H9 (cell line): ENCODE measurements around the gene PEX1. TPM values are rescaled to one million over a fixed set of nuclear protein-coding genes. Genes with fewer than 3 reads are reported as not detected.

Source experiments
- DNase-seq: peaks from one replicate; pipeline ENCODE4 v3.0.0-alpha.2; 2017
- H2AFZ ChIP-seq: one replicate; pipeline ENCODE4 v1.6.1; 2013; ENCODE audit warnings: mild to moderate bottlenecking, low read length, control low read depth, moderate library complexity
- H2AK5ac ChIP-seq: 2 replicates; pipeline ENCODE4 v1.6.1; 2013; ENCODE audit warnings: low read length, control low read depth, mixed read lengths; ENCODE audit not compliant: insufficient read length
- H2BK120ac ChIP-seq: one replicate; pipeline ENCODE4 v1.6.1; 2013; ENCODE audit warnings: low read depth, mild to moderate bottlenecking, low read length, control low read depth, inconsistent platforms; ENCODE audit not compliant: poor library complexity, severe bottlenecking
- H2BK12ac ChIP-seq: 2 replicates; pipeline ENCODE4 v1.6.1; 2013; ENCODE audit warnings: low read length, control low read depth, mixed read lengths, low read depth; ENCODE audit not compliant: insufficient read length
- H2BK15ac ChIP-seq: 2 replicates; pipeline ENCODE4 v1.6.1; 2013; ENCODE audit warnings: low read depth, low read length, control low read depth
- H2BK20ac ChIP-seq: one replicate; pipeline ENCODE4 v1.6.1; 2013; ENCODE audit warnings: low read depth, mild to moderate bottlenecking, low read length, control low read depth, inconsistent platforms; ENCODE audit not compliant: poor library complexity, severe bottlenecking
- H2BK5ac ChIP-seq: 2 replicates; pipeline ENCODE4 v1.6.1; 2013; ENCODE audit warnings: low read length, control low read depth, mixed read lengths; ENCODE audit not compliant: insufficient read length
- H3K14ac ChIP-seq: 2 replicates; pipeline ENCODE4 v1.6.1; 2013; ENCODE audit warnings: low read length, control low read depth; ENCODE audit not compliant: insufficient read depth
- H3K18ac ChIP-seq: 2 replicates; pipeline ENCODE4 v1.6.1; 2013; ENCODE audit warnings: low read depth, mild to moderate bottlenecking, mixed read lengths, low read length, control low read depth; ENCODE audit not compliant: insufficient read length
- H3K23ac ChIP-seq: 2 replicates; pipeline ENCODE4 v1.6.1; 2013; ENCODE audit warnings: low read length, control low read depth, mixed read lengths, low read depth; ENCODE audit not compliant: insufficient read length
- H3K23me2 ChIP-seq: 2 replicates; pipeline ENCODE4 v1.6.1; 2013; ENCODE audit warnings: low read depth, mild to moderate bottlenecking, mixed read lengths, low read length, control low read depth; ENCODE audit not compliant: insufficient read length, poor library complexity, severe bottlenecking
- H3K27ac ChIP-seq: 2 replicates; pipeline ENCODE4 v1.5.1; 2013; ENCODE audit warnings: low read length, control low read depth, mixed read lengths, low read depth; ENCODE audit not compliant: insufficient read length
- H3K27me3 ChIP-seq: 2 replicates; pipeline ENCODE4 v1.6.1; 2013; ENCODE audit warnings: low read length, control low read depth, inconsistent platforms; ENCODE audit not compliant: insufficient read depth
- H3K4ac ChIP-seq: 2 replicates; pipeline ENCODE4 v1.6.1; 2013; ENCODE audit warnings: low read depth, mild to moderate bottlenecking, control low read depth, inconsistent platforms, low read length, moderate library complexity
- H3K4me1 ChIP-seq: 2 replicates; pipeline ENCODE4 v1.6.1; 2013; ENCODE audit warnings: low read length, control low read depth, inconsistent platforms; ENCODE audit not compliant: insufficient read depth
- H3K4me2 ChIP-seq: 2 replicates; pipeline ENCODE4 v1.6.1; 2013; ENCODE audit warnings: low read length, control low read depth, mixed read lengths; ENCODE audit not compliant: insufficient read length, insufficient read depth
- H3K56ac ChIP-seq: 2 replicates; pipeline ENCODE4 v1.6.1; 2013; ENCODE audit warnings: low read depth, mild to moderate bottlenecking, mixed read lengths, low read length, control low read depth; ENCODE audit not compliant: insufficient read length
- H3K79me1 ChIP-seq: 2 replicates; pipeline ENCODE4 v1.6.1; 2013; ENCODE audit warnings: low read depth, mild to moderate bottlenecking, moderate library complexity, low read length, control low read depth, inconsistent platforms; ENCODE audit not compliant: insufficient read depth, poor library complexity, severe bottlenecking
- H3K79me2 ChIP-seq: 2 replicates; pipeline ENCODE4 v1.6.1; 2013; ENCODE audit warnings: low read length, control low read depth, inconsistent platforms; ENCODE audit not compliant: insufficient read depth
- H3K9ac ChIP-seq: 2 replicates; pipeline ENCODE4 v1.6.1; 2013; ENCODE audit warnings: low read length, control low read depth, mixed read lengths; ENCODE audit not compliant: insufficient read length; ENCODE audit errors: extremely low read depth
- H3K9me3 ChIP-seq: one replicate; pipeline ENCODE4 v1.6.1; 2013; ENCODE audit warnings: low read depth, low read length, inconsistent platforms; ENCODE audit not compliant: control insufficient read depth
- H3T11ph ChIP-seq: one replicate; pipeline ENCODE4 v1.6.1; 2013; ENCODE audit warnings: mild to moderate bottlenecking, low read length, control low read depth, inconsistent platforms
- H4K20me1 ChIP-seq: one replicate; pipeline ENCODE4 v1.6.1; 2013; ENCODE audit not compliant: control insufficient read depth, insufficient read length, insufficient read depth
- H4K5ac ChIP-seq: 2 replicates; pipeline ENCODE4 v1.6.1; 2013; ENCODE audit warnings: low read depth, mild to moderate bottlenecking, mixed read lengths, low read length, control low read depth; ENCODE audit not compliant: insufficient read length
- H4K8ac ChIP-seq: replicated peaks from 2 replicates; pipeline ENCODE4 v1.6.1; 2013; ENCODE audit warnings: low read length, control low read depth, mixed read lengths, low read depth; ENCODE audit not compliant: insufficient read length
- H4K91ac ChIP-seq: 2 replicates; pipeline ENCODE4 v1.6.1; 2013; ENCODE audit warnings: low read depth, mild to moderate bottlenecking, moderate library complexity, mixed read lengths, low read length, control low read depth; ENCODE audit not compliant: insufficient read length
- H3K27ac Mint-ChIP-seq, 3 experiments: 2 replicates in 2 of 3; 3 replicates in 1 of 3; pipeline ENCODE4 v1.8.0; 2020 to 2021; ENCODE audit warnings: mixed read lengths in 3 of 3, mild to moderate bottlenecking in 1 of 3, moderate library complexity in 1 of 3
- H3K27me3 Mint-ChIP-seq: 2 replicates; pipeline ENCODE4 v1.8.0; 2021; ENCODE audit warnings: low read depth, mild to moderate bottlenecking, moderate library complexity, mixed read lengths
- H3K36me3 Mint-ChIP-seq, 3 experiments: 2 replicates in 2 of 3; 3 replicates in 1 of 3; pipeline ENCODE4 v1.8.0; 2020 to 2021; ENCODE audit warnings: low read depth in 3 of 3, mixed read lengths in 3 of 3; ENCODE audit not compliant: insufficient read depth in 1 of 3
- H3K4me1 Mint-ChIP-seq, 2 experiments: 2 replicates each; pipeline ENCODE4 v1.8.0; 2020; ENCODE audit warnings: mixed read lengths in 2 of 2
- H3K4me3 Mint-ChIP-seq, 2 experiments: 2 replicates in 1 of 2; 3 replicates in 1 of 2; pipeline ENCODE4 v1.8.0; 2020 to 2021; ENCODE audit warnings: mild to moderate bottlenecking in 2 of 2, mixed read lengths in 2 of 2, moderate library complexity in 1 of 2
- H3K9me3 Mint-ChIP-seq, 2 experiments: 2 replicates in 1 of 2; 3 replicates in 1 of 2; pipeline ENCODE4 v1.8.0; 2020; ENCODE audit warnings: mild to moderate bottlenecking in 2 of 2, mixed read lengths in 2 of 2, moderate library complexity in 1 of 2
- CTCF ChIP-seq: fragments of 200-600 bp; sonication (generic); conservative IDR thresholded peaks from 3 replicates; pipeline ENCODE4 v1.8.0; 2021; ENCODE audit warnings: antibody characterized with exemption, mild to moderate bottlenecking
- WGBS: extraction: QIAGEN DNeasy Blood & Tissue Kit; methylation state at CpG from one replicate; pipeline ENCODE4 v1.1.7; 2013; ENCODE audit warnings: missing lambda C conversion rate, low lambda C conversion rate, mixed read lengths; ENCODE audit not compliant: insufficient read length; ENCODE audit errors: extremely low coverage; 5-methylcytosine and 5-hydroxymethylcytosine counted together
- total RNA-seq: library from RNA; stranded (reverse); gene quantifications from 2 replicates; pipeline ENCODE4 v1.2.1, GENCODE V29; 2021

The PEX1 gene
- total RNA-seq, 1 experiment from 2014 or later = 21.8 TPM

DNA sequence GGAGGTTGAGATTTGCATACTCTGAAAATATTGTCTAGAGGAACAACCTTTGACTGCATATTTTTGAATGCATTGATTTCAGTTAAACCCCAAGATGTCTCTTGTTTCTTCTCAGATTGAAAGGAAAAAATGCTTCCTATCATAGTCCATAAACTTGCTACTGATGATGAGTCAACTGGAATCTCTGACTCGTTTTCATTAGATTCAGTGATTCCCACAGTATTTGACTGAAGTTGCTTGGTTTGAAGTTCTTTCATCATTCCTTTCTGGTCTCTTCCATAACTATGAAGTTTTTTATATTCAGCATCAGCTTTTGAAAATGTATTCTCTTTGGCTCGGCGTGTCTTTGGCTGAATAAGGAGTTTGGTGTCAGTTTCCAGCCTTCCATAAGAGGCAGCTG is 10.7 kb downstream of the PEX1 start:
- no peak overlapping the region for H3K27ac Mint-ChIP-seq
- Histone ChIP-seq H3K79me2 (no peaks in the 10 kb centered on the region), H3K18ac (no peak overlapping the region), H2AFZ (no peak overlapping the region), H3K23me2 (no peaks in the 10 kb centered on the region), H4K8ac (no peak overlapping the region), H3K27ac (no peak overlapping the region), H2BK15ac (no peak overlapping the region), H3K4ac (no peak overlapping the region), H4K20me1 (peaks cover 4% of the 10 kb centered on the region), H3K79me1 (no peaks in the 10 kb centered on the region), H4K91ac (no peak overlapping the region), H4K5ac (no peak overlapping the region), H3K23ac (no peak overlapping the region), H3K4me1 (no peaks in the 10 kb centered on the region), H2BK5ac (no peak overlapping the region), H3K14ac (no peak overlapping the region), H2BK12ac (no peak overlapping the region), H2AK5ac (no peak overlapping the region), H3K4me2 (no peak overlapping the region), H2BK120ac (no peak overlapping the region), H3K9me3 (no peaks in the 10 kb centered on the region), H2BK20ac (no peak overlapping the region), H3K27me3 (no peaks in the 10 kb centered on the region), H3T11ph (no peak overlapping the region), H3K56ac (no peak overlapping the region), H3K9ac (no peak overlapping the region)
- no peaks in the 10 kb centered on the region for H3K4me1 Mint-ChIP-seq
- no peak for TF ChIP-seq CTCF
- H3K36me3 Mint-ChIP-seq = peaks cover 2 to 27% (median 24%) of the 10 kb centered on the region in 3 experiments; a peak in 6 of 7 replicates
- no peaks in the 10 kb centered on the region for H3K27me3 Mint-ChIP-seq
- DNase-seq = no peak
- no CpG with 5 or more reads among the region's 3 CpGs for WGBS
- no peak overlapping the region for H3K4me3 Mint-ChIP-seq
- H3K9me3 Mint-ChIP-seq = no peaks in the 10 kb centered on the region
